HepG2 (cell line): ENCODE measurements around the gene KRT84. TPM values are rescaled to one million over a fixed set of nuclear protein-coding genes. Genes with fewer than 3 reads are reported as not detected.

Experiments used
- AHDC1 ChIP-seq: sonication (generic); formaldehyde crosslinking; IDR thresholded peaks from 2 replicates; pipeline ENCODE4 v1.5.1; 2020; ENCODE audit warnings: mild to moderate bottlenecking, missing genetic modification reagents, borderline replicate concordance
- HOXD1 ChIP-seq: sonication (generic); formaldehyde crosslinking; IDR thresholded peaks from 2 replicates; pipeline ENCODE4 v1.5.0; 2020; ENCODE audit warnings: missing genetic modification reagents
- TEAD2 ChIP-seq: sonication (generic); formaldehyde crosslinking; IDR thresholded peaks from 2 replicates; pipeline ENCODE4 v1.9.0; 2021; ENCODE audit warnings: missing genetic modification reagents
- TFAP4 ChIP-seq: sonication (generic); IDR thresholded peaks from 2 replicates; pipeline ENCODE4 v1.6.1; 2016; ENCODE audit warnings: low read depth, borderline replicate concordance
- ZBTB4 ChIP-seq: sonication (generic); formaldehyde crosslinking; IDR thresholded peaks from 2 replicates; pipeline ENCODE4 v1.4.0; 2020; ENCODE audit warnings: missing genetic modification reagents, mild to moderate bottlenecking, borderline replicate concordance
- ZC3H13 ChIP-seq: sonication (generic); formaldehyde crosslinking; IDR thresholded peaks from 2 replicates; pipeline ENCODE4 v1.8.1; 2023; ENCODE audit warnings: mild to moderate bottlenecking, missing genetic modification reagents, moderate library complexity
- ZNF562 ChIP-seq: sonication (generic); formaldehyde crosslinking; IDR thresholded peaks from 2 replicates; pipeline ENCODE4 v1.8.0; 2022; ENCODE audit warnings: missing genetic modification reagents, borderline replicate concordance
- ZNF570 ChIP-seq: sonication (generic); formaldehyde crosslinking; IDR thresholded peaks from 2 replicates; pipeline ENCODE4 v1.4.0; 2020; ENCODE audit warnings: mild to moderate bottlenecking, missing genetic modification reagents, borderline replicate concordance
- polyA plus RNA-seq, 8 experiments: library from polyadenylated mRNA; depleted of rRNA in 3 of 8; stranded (reverse) in 7 of 8; unstranded in 1 of 8; fragments of >200 nt; fragmentation: Illumina TruSeq in 4 of 8; extraction: Trizol in 4 of 8; gene quantifications; 2 replicates each; pipeline versions ENCODE4 v1.2.1 to v1.2.3, GENCODE V29; 2011 to 2016; ENCODE audit warnings: low read depth in 4 of 8, missing spikeins in 1 of 8, mixed read lengths in 1 of 8; ENCODE audit not compliant: insufficient read depth in 1 of 8
- total RNA-seq, 5 experiments: library from RNA; depleted of rRNA; stranded (reverse); fragments of >200 nt; fragmentation: Illumina TruSeq; extraction: Trizol; gene quantifications; 2 replicates each; pipeline ENCODE4 v1.2.3, GENCODE V29; 2016; ENCODE audit warnings: low read depth in 1 of 5

The KRT84 gene
- total and polyA plus RNA-seq, 2 of the 13 experiments (the other 11 are each of a cell fraction or from before 2014, with no cell fraction given), result not detected

- TF ChIP-seq ZBTB4 (CRISPR knock-in tag) (no peak), ZNF562 (CRISPR knock-in tag) (no peak), ZNF570 (CRISPR knock-in tag) (no peak), AHDC1 (CRISPR knock-in tag) (no peak), ZC3H13 (CRISPR knock-in tag) (no peak), HOXD1 (CRISPR knock-in tag) (no peak), TEAD2 (no peak), TFAP4 (no peak)
These were observed 15.6 kb downstream of the KRT84 start (continued) for GRCh38 chr12:52369809-52370208.
